Measurements from ENCODE around the gene RNF123. TPM values are rescaled to one million over a fixed set of nuclear protein-coding genes. Genes with fewer than 3 reads are reported as not detected.

RNF123 gene
- 23.1 TPM for total RNA-seq (2021; ENCODE audit: unreplicated experiment)
- polyA plus RNA-seq (2012; ENCODE audit: insufficient read length), result 31.2 TPM
- percentile 57 among the genes with signal in this experiment for Bru-seq, nascent RNA
- percentile 64 among the genes with signal in this experiment for BruChase-seq, experiment 1, labeled RNA remaining after a 2-hour chase
- percentile 67 among the genes with signal in this experiment for BruChase-seq, experiment 2, labeled RNA remaining after a 6-hour chase
- long read RNA-seq, full-length matches to known transcripts, result 13 of 57 reads
- long read RNA-seq, partial matches to known transcripts, result 14 of 57 reads
- long read RNA-seq, other reads (novel, unspliced or antisense), result 30 of 57 reads

- Histone ChIP-seq H3K27me3 (ENCODE audit: control insufficient read depth, insufficient read depth, low read length) (no peaks in the 10 kb centered on the region), H3K4me1 (ENCODE audit: control insufficient read depth, insufficient read depth, low read length) (no peaks in the 10 kb centered on the region), H3K9me3 (ENCODE audit: control insufficient read depth, insufficient read depth, low read depth, low read length) (no peaks in the 10 kb centered on the region), H3K27ac (ENCODE audit: low read length) (peak within 1 kb of the TSS; percentile 94), H3K4me3 (ENCODE audit: low read depth in 2 of 2, low read length in 2 of 2) (peak within 1 kb of the TSS; percentile 82 to 84), H3K36me3 (ENCODE audit: control insufficient read depth, insufficient read depth, low read length) (no peaks in the 10 kb centered on the region; the same call in 1 of the 2 replicates)
- TF ChIP-seq CTCF (IDR thresholded peaks at IDR 0.05) (no peak; the same call in 1 of the 2 replicates), TCF7L2 (IDR thresholded peaks at IDR 0.05; ENCODE audit: low read depth, low read length) (no peak), POLR2AphosphoS5 (IDR thresholded peaks at IDR 0.05; ENCODE audit: low read depth, low read length) (peak; percentile 64; the same call in 1 of the 2 replicates), SIN3A (IDR thresholded peaks at IDR 0.05; ENCODE audit: borderline replicate concordance, insufficient read depth, low read depth, low read length) (no peak), REST (IDR thresholded peaks at IDR 0.05; ENCODE audit: insufficient read depth in 1 of 2, low read depth in 2 of 2, low read length in 1 of 2) (peak in 1 of 2 experiments; percentile 70; a peak in 1 of 4 replicates)
- no TSS peak for BruUV-seq (replicated peaks)
- ATAC-seq (peak; percentile 60), DNase-seq (ENCODE audit: low read depth, low spot score) (no peak)
- ChIA-PET CTCF (no interaction called here), POLR2A (no interaction called here)
- in situ Hi-C loops (cut with HindIII; ENCODE audit: low pct_unique_long_range_greater_than_20kb, low sequenced_read_pairs) (no loop called here), intact Hi-C loops (cut with micrococcal nuclease; ENCODE audit: unreplicated experiment) (no loop called here)
Observed at GRCh38 chr3:49689046-49689907, at the start of gene RNF123, which contains the start of gene MST1. Gene RNF123, plus strand, starts transcription at chr3:49689557. Its CDS starts 1,609 bp downstream, at chr3:49691166. Gene MST1, minus strand, starts transcription at chr3:49689474. Its CDS starts 783 bp downstream, at chr3:49688691.

GRCh38 chr3:49641292-49641691 lies 48.1 kb upstream of the RNF123 start:
- intact Hi-C loops (cut with micrococcal nuclease; ENCODE audit: unreplicated experiment) (no loop called here), in situ Hi-C loops (cut with HindIII; ENCODE audit: low pct_unique_long_range_greater_than_20kb, low sequenced_read_pairs) (no loop called here)
- H3K27me3 ChIP-seq (ENCODE audit: control insufficient read depth, insufficient read depth, low read length), result no peaks in the 10 kb centered on the region
- ChIA-PET CTCF (no interaction called here), POLR2A (no interaction called here)
- no peaks in the 10 kb centered on the region for H3K9me3 ChIP-seq (ENCODE audit: control insufficient read depth, insufficient read depth, low read depth, low read length)
- BruUV-seq (replicated peaks), result no TSS peak
- no peaks in the 10 kb centered on the region for H3K36me3 ChIP-seq (ENCODE audit: control insufficient read depth, insufficient read depth, low read length)
- ATAC-seq (no peak), DNase-seq (ENCODE audit: low read depth, low spot score) (no peak)
- TF ChIP-seq REST (IDR thresholded peaks at IDR 0.05; ENCODE audit: insufficient read depth in 1 of 2, low read depth in 2 of 2, low read length in 1 of 2) (no peak), SIN3A (IDR thresholded peaks at IDR 0.05; ENCODE audit: borderline replicate concordance, insufficient read depth, low read depth, low read length) (no peak), POLR2AphosphoS5 (IDR thresholded peaks at IDR 0.05; ENCODE audit: low read depth, low read length) (no peak), CTCF (IDR thresholded peaks at IDR 0.05) (no peak), TCF7L2 (IDR thresholded peaks at IDR 0.05; ENCODE audit: low read depth, low read length) (no peak)
- H3K4me3 ChIP-seq (ENCODE audit: low read depth in 2 of 2, low read length in 2 of 2), result no peak overlapping the region
- H3K27ac ChIP-seq (ENCODE audit: low read length), result no peak overlapping the region
- no peaks in the 10 kb centered on the region for H3K4me1 ChIP-seq (ENCODE audit: control insufficient read depth, insufficient read depth, low read length)

Data from Panc1 (cell line).